ENCODE data around the gene WDR7.

Gene WDR7

DNA sequence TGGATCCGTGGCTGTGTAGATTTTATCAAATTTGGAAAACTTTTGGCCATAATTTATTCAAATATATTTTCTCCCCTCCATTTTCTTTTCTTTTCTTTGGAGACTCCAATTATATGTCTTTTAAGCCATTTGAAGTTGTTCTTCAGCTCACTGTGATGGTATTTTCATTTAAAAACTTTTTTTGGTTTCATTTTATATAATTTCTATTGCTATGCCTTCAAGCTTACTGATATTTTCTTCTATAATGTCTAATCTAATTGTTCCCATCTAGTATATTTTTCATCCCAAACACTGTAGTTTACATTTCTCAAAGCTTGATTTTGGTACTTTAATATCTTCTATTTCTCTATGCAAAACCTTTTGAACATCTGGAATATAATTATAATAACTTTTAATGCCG lies 72.5 kb downstream of the WDR7 start:
- no peak for DNase-seq

DNA sequence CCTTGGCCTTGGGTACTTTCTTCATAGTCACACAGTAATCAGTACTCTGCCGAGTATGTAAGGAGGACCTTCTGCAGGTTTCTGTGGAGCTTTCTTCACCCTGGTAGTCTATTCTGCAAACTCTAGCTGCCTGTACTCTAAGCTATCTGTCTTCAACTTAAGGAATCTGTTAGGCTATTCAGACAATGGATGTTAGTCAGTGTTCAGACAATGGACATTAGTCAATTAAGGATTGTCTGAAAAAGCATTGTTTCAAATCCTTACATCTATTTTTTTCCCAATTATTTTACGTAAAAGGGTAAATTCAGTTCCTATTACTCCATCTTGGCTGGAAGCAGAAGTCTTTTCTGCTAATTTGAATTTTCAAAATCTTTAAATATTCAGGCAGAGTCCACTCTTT lies 75.7 kb downstream of the WDR7 start:
- DNase-seq, result no peak

DNA sequence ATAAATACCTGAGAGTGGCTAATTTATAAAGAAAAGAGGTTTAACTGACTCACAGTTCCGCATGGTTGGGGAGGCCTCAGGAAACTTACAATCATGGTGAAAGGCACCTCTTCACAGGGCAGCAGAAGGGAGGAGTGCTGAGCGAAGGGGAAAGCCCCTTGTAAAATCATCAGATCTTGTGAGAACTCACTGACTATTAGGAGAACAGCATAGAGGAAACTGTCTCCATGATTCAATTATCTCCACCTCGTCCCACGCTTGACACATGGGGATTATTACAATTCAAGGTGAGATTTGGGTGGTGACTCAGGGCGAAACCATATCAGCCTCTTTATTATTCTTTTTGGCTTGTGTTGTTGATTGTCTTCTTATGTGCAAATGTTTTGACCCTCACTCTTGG lies 76.2 kb downstream of the WDR7 start:
- no peak for DNase-seq

DNA sequence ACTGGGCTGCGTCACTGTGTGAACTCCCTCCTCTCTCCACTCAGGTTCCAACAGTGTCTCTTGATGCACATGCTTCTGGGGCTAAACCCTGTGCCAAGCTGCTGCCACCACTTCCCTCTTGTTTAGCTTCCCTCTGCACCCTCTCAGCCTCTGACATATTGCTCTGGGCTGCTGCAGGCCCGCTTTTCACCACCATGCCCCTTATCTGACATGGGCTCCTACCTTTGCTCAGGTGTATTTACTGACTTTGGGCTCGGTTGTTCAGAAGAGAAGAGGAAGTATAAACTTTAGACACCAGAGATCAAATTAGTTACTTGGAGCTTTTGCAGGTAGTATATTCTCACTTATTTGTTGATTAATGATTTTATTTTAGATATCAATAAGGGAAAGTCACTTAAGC lies 77.6 kb downstream of the WDR7 start:
- no peak for DNase-seq

DNA sequence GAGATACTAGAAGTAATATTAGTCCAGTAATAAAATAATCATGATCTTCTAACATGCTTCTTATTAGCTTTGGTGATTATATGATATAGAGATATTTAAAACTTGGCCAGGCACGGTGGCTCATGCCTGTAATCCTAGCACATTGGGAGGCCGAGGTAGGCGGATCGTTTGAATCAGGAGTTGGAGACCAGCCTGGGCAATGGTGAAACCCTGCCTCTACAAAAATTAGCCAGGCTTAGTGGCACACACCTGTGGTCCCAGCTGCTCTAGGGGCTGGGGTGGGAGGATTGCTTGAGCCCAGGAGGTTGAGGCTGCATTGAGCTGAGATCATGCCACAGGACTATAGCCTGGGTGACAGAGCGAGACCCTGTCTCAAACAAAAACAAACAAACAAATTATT lies 87.0 kb downstream of the WDR7 start:
- peak; percentile 38 for DNase-seq

DNA sequence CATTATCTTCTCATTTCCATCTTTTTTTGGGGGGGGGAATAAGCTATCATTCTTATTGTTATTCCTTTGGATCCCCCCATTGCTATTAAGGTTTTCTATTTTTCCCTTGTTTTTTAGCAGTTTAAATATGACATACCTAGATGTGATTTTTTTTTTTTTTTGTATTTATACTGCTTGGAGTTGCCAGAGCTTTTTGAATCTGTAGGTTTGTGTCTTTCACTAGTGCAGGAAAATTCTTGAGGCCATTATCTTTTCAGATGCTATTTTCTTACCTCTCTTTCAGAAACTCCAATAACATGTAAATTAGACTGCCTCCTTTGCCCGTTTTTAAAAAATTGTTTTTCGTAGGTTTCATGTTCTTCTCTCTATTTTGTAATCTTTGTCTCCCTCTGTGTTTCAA lies 88.6 kb downstream of the WDR7 start:
- no peak for DNase-seq

DNA sequence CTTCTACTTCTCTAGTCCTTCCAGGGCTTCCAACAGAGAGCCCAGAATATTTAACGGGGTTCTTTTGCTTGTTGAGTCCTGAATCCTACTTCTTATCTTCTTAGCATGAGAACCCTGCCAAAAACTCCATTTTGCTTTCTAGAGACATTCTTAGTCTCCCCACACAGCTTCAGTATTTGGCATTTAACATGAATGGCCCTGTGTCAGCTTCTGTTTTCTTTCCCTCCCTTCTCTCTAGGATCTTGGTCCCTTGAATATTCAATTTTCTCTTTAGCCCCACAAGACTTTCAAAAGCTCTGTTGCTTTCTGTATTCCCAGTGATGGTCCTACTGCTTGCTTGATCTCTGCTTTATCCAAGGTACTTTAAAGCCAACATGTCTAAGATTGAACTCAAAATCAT lies 89.5 kb downstream of the WDR7 start:
- DNase-seq, result no peak

DNA sequence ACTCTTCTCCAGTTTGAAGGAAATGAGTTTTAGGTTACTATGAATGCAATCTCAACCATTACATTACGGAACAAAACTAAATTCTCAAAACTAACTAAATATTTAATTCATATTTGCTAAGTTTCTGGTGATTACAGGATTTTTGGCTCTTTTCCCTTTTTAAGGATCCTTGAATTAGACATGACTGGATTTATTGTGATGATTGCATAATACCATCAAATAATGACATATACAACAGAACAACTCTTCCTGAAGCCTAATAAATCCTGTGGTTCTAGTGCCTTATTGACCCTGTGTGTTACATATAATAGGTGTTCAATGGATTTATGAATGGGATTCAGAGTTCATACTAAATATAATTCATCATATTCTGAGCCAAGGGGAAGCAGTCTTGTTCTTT lies 90.5 kb downstream of the WDR7 start:
- no peak for DNase-seq

DNA sequence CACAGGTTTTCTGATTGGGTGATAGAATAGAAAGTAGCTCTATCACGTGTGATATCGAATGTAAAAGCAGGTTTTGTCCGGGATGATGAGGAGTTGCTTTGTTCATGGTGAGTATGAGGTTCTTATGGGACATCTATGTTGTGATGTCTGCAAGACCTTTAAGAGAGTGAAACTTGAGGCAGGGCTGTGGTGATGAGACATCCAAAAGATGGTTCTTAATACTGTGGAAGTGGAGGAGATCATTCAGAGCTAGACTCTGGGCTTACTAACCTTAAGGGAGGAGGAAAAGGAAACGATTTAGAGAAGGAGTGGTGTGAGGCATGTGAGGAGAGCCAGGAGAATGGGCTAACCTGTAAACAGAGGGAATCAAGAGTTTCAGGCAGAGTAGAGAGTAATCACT lies 92.0 kb downstream of the WDR7 start:
- no peak for DNase-seq

DNA sequence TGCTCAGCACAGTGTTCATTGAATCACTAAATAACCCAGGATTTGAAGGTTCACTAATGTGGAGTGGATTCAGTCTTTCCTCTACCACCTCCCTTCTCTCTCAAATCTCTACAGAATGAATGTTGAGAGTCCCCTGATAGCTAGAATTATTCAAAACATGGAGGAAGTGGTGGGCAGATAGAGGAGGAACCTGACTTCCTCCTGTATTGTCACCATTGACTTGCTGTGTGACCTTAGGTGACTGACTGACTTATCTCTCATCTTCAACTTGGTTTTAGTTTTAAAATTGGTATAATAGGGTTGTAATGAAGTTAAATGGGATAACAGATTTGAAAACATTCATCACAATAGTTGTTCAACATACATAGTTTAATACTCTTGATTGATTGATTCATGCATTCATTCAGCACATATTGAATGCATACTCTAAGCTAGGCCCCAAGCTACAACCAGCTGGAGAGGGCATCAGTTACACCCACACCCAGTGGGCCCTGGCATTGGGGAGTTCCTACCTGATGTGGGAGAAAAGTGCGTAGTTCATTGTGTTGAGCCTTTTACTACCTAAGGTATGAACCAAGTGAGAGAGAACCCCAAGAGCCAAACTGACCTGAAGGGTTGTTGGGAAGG lies 96.0 kb downstream of the WDR7 start:
- no peak for DNase-seq

DNA sequence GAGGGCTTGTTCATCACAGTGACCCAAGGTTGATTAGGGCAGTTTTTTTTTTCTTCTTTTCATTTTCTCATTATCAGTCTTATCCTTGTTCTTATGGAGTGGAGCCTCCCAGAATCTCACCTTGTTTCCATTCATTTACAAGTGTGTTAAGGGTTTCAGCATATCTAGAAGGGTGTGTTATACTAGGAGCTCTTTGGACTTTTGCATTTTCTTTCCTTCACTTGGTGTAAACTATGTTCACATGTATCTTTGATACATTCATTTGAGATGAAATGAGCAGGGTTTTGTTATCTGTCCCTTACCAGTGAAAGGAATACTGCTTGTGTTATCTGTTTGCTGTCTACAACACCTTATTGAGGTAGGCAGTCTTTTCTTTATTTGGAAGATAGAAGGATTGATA lies 96.7 kb downstream of the WDR7 start:
- DNase-seq, result no peak

DNA sequence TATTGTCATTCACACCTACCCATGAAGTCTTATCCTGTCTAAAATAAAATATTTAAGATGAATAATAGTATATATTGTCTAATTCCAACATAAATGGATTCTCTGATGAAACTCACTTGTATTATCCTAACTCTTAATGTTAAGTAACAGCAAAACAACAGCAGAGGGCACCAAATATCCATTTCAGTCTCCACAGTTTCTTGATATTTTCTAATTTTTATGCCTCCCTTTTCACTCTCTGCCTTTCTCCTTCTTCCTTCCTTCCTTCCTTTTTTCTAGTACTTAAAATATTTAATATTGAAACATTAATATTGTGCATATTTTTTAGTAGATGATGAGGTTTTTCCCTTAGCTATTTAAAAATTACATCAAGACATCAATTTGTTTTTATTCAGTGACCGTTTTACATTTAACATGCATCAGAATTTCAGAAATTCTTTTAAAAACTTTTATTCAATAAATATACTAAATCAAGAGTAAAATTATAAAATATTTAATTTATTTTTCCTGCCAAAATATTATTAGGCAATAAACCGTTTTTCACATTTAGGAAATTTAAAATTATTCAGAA lies 97.6 kb downstream of the WDR7 start:
- DNase-seq, result peak; percentile 70

DNA sequence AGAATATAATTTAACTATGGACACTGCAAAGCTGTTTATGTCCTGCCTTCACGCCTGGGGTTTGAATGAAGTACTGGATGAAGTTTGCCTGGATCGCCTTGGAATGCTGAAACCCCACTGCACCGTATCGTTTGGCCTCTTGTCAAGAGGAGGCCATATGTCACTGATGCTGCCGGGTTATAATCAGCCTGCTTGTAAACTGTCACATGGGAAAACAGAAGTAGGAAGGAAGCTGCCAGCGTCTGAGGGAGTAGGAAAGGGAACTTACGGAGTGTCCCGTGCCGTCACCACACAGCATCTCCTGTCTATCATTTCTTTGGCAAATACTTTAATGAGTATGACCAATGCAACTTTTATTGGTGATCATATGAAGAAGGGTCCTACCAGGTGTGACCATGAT lies 105.8 kb downstream of the WDR7 start:
- peak; percentile 91 for DNase-seq

DNA sequence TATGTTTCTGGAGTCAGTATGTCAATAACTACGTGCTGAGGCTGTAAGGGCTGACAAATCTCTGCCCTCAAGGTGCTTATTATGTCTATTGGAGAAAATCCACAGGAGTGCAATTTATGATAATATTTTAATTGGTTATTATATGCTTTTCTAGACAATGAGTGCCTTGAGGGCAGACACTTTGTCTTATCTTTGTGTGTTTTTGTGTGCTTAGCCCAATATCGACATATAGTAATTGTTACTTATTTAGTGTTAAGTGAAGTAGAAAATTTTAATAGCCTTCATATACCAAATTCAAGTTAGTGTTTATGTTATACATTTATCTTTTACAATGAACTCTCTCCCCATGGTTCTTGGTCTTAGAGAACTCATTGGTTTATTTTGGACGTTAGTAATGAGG lies 118.9 kb downstream of the WDR7 start:
- DNase-seq, result no peak

DNA sequence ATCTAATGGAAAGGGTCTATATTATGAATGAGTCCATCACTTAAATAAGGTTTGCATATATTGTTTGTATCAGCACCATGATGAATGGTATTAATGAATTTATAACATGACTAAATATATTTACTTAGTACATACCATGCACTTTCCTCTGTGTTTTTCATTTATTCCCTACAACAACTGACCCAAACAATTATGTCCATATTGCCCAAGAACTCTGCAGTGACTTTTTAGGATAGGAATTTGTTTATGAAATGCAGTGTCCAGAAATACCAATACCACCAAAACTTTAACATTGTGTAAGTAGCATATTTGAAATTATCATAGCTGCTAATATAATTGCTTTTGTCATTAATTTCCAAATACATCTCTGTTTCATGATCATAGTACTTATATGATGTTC lies 119.7 kb downstream of the WDR7 start:
- DNase-seq, result no peak

DNA sequence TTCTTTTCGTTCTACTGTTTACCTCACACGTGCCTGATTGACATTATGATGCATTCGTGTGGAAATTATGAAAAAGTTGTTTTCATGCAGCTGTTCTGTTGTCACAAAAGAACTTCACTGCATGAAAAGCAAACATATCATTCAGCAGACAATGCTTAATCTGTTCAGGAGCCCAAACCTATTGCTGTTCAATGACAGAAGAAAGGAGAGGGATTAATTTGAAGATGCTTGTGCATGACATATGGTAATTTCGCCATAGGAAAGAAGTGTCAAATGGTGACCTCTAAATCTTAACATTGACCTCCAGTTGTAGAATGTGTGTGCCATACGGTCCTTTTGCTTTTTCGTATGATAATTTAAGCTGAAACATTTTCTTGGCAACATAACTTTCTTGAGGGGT lies 124.5 kb downstream of the WDR7 start:
- DNase-seq, result peak; percentile 15

DNA sequence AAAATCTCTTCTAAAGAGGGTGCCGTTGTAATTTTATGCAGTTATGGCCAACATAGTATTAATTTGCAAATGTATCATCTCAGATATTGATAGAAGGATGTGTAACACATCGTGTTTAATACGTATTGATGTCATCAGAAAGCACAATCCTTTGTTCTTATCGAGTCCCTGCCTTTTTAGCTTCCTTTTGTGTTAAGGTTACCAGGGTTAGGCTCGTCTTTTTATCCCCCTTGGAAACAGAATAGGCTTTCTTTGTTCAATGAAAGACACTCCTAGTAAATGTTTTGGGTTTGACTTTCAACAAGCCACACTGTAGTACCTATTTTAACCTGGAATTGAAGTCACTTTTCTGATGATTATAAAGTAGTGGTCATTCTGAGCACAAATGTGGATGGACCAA lies 136.2 kb downstream of the WDR7 start:
- DNase-seq, result no peak

DNA sequence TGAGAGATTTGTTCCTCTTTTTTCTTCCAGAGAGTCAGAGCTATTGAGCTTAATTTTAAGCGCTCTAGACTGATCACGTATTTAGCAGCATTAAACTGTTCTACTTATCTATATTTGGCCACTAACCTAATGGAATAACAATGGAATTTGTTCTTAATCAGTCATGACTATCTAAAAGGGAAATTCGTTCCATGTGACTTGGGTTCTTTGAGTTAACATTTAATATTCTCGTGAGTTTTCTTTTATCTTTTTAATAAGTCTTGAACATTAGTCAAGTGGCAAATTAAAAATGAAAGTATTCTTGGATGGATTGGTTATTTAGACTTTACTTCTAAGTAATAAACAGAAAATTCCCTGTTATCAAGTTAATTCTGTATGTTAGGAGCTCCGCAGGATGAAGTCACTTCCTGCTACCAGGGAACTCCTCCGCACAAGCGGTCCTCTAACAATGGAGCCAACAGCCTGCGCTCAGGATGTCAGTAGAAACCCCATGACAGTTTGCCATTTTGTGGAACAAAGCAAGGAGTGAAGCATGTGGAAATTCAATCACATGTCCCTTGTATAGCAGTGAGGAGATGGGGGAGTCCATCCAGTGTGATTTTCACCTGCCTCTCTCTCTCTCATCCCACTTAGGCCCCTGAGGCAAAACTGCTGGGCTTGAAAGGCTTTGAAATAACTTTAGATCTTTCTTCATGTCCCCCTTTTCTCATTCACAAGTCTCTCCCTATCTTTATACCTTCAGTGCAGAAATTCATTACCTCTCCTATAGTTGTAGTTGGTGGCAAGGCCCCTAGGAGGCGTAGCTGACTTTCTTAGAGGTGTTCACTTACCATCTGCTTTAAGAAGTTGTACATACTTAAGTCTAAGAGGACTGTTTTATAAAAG lies 138.1 kb downstream of the WDR7 start:
- DNase-seq, result peak; percentile 69

DNA sequence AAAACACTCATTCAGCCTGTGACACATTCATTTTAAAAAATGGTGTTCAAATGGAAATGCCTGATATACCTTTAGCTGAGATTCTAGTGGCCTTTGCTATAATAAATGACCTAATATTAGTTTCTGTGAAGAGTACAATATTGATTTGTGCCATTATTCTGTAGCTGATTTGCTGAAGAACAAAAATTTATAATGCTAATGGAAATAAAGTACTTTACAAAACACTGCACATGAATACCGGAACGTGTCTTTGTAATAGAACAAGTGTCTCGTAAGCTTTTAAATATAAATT lies 138.7 kb downstream of the WDR7 start:
- no peak for DNase-seq

DNA sequence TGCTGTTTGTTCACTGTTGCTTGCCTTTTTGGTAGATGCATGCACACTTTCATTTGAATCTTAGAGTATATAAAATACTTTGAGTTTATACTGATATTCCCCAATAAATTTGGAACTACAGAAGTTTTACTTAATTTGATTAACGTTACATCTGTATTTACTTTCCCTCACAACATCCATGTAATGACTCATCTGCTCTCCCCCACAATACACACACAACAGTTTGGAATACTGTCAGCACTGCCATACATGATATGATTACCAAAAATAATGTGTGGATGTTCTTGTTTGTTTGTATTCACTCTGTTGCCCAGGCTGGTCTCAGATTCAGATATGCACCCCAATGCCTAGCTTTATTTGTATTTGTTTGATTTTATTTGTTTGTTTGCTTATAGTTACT lies 144.2 kb downstream of the WDR7 start:
- DNase-seq, result no peak

DNA sequence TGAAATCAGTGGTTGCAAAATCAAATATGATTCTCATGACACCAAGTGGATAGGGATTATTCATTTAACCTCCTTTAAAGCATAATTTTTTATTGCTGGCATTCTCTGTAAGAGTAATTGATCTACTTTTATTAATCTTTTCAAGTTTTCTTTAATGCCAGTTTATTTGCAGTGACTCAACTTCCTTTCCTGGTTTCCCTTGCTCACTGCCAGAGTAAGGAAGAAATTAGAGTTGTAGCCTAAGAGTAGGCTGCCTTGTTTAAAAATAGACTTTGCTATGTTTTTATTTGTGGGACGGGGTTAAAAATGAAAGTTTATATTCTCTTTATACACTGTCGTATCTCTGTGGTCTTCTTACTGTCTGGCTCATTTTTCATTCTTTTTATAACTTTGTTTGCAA lies 148.6 kb downstream of the WDR7 start:
- no peak for DNase-seq

DNA sequence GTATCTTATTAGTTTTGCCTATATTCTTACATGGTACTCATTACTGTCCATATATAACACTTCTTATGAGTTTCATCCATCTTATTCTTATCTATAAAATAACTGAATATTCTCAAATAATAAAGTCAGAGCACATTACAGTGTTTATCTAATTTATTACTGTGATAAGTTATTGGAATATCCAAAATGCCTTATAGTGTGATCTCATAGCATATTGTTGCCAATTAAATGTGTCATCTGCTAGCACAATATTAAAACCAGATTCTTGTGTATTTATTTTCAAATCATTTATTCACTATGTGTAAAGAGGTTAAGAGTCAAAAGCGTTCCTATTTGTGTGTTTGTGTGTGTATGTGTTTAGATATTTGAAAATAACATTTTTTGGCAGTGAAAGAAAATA lies 151.9 kb downstream of the WDR7 start:
- no peak for DNase-seq

DNA sequence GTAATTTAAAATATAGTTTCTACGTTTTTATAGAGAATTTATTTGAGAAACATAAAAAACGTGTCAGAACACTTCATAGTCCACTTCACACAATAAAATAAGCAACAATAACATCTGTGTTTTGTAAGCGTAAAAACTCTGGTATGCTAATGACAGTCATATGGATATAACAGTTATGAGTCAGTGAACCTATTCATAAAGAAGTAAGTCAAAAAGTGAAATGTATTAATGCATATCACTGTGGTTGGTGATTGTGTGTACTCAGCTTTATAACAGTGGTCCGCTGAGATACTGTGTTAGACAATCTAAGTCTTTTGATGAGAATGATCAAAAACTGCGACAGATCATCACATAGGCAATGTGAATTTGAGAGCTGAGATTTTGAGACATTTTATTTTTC lies 153.2 kb downstream of the WDR7 start:
- DNase-seq, result no peak

DNA sequence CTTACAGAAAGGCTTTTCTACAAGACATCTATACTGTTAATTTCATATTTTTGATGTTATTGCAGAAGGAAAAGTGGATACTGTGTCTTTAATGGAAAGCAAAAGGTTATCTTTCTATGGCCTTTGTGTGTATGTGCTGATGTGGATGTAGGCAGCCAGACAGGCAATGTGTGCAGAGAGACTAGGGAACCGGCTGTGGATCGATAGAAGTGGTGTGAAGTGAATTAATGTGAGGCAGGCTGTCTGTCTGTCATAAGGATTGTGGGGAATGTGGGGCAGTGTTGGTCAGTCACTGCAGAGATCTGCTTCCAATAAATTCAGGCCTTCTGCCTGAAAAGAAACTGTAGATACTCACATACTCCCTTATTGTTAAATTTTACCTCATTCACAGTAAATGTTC lies 156.7 kb downstream of the WDR7 start:
- DNase-seq, result peak; percentile 10

DNA sequence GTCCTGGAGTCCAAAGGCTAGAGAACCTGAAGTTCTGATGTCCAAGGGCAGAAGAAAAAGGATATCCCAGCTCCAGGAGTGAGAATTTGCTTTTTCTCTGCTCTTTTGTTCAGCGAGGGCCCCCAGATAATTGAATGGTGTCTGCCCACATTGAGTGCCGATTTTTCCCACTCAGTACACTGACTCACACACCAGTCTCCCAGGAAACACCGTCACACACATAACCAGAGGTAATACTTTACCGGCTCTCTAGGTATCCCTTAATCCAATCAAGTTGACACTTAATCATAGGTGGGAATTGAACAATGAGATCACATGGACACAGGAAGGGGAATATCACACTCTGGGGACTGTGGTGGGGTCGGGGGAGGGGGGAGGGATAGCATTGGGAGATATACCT lies 161.5 kb downstream of the WDR7 start:
- DNase-seq, result peak; percentile 51
